ENCODE measurements around the gene PDE4DIP.
"Not testable (repeated sequence)": the region's sequence is repeated elsewhere in the genome, so short reads cannot be mapped to it uniquely, and the experiment has no call there.

Gene PDE4DIP

DNA sequence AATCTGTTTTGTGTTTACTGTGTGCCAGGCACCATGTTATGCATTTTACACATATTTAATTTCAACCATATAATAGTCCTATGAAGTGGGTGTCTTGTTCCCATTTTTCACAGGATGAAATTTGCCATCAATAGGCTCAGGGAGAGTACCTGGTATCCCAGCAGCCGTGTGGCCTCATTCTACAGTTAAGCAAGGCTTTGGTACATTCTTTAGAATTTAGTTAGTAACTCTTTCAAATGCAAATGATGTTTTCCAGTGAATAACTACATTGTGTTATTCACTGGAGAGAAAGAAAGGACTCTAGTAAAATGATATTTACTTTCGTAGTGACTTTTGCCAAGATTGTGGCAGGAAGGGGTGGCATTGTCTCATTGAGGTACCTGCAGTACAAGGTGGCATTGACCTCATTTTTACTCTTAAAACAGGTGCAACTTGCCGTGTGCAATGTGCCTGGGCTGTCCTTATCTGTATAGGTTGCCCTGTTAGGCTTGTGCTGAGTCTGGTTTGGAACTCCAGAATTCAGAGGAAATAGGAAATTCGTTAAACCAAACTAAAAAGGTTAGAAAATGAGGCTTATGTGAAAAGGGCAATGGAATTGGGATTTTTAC, 65.1 kb downstream of the PDE4DIP start:
- H2BK5ac ChIP-seq (ENCODE audit: low read depth, low read length, poor library complexity, severe bottlenecking); H3K14ac ChIP-seq (ENCODE audit: low read length in 2 of 2); H3K4me2 ChIP-seq (ENCODE audit: low read length, poor library complexity, severe bottlenecking); H3K18ac ChIP-seq (ENCODE audit: low read depth in 1 of 2, low read length in 2 of 2); H3K4ac ChIP-seq (ENCODE audit: low read depth in 1 of 2, low read length in 2 of 2); H3K79me1 ChIP-seq (replicated peaks; ENCODE audit: low read length, poor library complexity, severe bottlenecking); H3K23ac ChIP-seq (ENCODE audit: low read length in 2 of 2); H2AFZ ChIP-seq (ENCODE audit: low read depth, low read length); H2AK5ac ChIP-seq (ENCODE audit: low read length, severe bottlenecking); H3K9ac ChIP-seq (ENCODE audit: low read length); H3K9me3 ChIP-seq (ENCODE audit: control insufficient read depth, low read length); H3K4me3 ChIP-seq (ENCODE audit: insufficient read depth in 1 of 2, low read depth in 1 of 2, low read length in 2 of 2); DNase-seq; H4K8ac ChIP-seq (ENCODE audit: low read length); H3K4me1 ChIP-seq (ENCODE audit: control insufficient read depth, insufficient read depth, low read depth, low read length); H3K27ac ChIP-seq (ENCODE audit: low read length, poor library complexity, severe bottlenecking); H3K36me3 ChIP-seq (ENCODE audit: control insufficient read depth in 1 of 2, insufficient read depth in 2 of 2, low read depth in 1 of 2, low read length in 2 of 2); H2BK120ac ChIP-seq (ENCODE audit: low read depth, low read length); H2BK15ac ChIP-seq (ENCODE audit: low read depth, poor library complexity, severe bottlenecking); H2BK12ac ChIP-seq (ENCODE audit: low read length in 2 of 2); H4K91ac ChIP-seq (ENCODE audit: low read length); H3K27me3 ChIP-seq (ENCODE audit: control insufficient read depth in 1 of 2, insufficient read depth in 1 of 2, low read length in 2 of 2): not testable (repeated sequence)
- WGBS = no CpG with 5 or more reads among the region's 4 CpGs

DNA sequence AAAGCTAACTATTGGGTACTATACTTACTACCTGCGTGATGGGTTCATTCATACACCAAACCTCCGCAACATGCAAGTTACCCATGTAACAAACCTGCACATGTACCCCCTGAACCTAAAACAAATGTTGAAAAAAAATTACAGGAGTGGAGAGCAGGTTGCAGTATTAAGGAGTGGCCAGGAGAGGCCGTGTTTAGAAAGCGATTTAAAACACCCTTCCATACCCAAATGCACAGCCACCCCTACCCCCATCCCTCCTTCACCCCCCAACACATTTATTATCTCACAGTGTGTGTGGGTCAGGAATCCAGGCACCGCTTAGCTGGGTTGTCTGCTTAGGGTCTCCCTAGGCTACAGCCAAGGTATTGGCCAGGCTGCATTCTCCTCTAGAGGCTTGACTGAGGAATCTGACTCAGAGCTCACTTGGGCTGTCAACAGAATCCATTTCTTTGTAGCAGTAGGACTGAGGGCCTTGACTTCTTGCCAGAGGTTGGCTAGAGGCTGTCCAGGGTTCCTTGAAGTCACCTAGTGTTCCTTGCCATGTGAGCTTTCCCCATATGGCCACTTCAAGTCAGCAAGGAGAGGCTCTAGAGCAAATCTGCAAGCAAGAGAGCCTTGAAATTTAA, 67.2 kb downstream of the PDE4DIP start:
- not testable (repeated sequence) for H4K8ac ChIP-seq (ENCODE audit: low read length); H3K36me3 ChIP-seq (ENCODE audit: control insufficient read depth in 1 of 2, insufficient read depth in 2 of 2, low read depth in 1 of 2, low read length in 2 of 2); H2BK15ac ChIP-seq (ENCODE audit: low read depth, poor library complexity, severe bottlenecking); H3K27me3 ChIP-seq (ENCODE audit: control insufficient read depth in 1 of 2, insufficient read depth in 1 of 2, low read length in 2 of 2); H3K18ac ChIP-seq (ENCODE audit: low read depth in 1 of 2, low read length in 2 of 2); H2BK12ac ChIP-seq (ENCODE audit: low read length in 2 of 2); H2AFZ ChIP-seq (ENCODE audit: low read depth, low read length); H2BK5ac ChIP-seq (ENCODE audit: low read depth, low read length, poor library complexity, severe bottlenecking); H3K4me3 ChIP-seq (ENCODE audit: insufficient read depth in 1 of 2, low read depth in 1 of 2, low read length in 2 of 2); H3K14ac ChIP-seq (ENCODE audit: low read length in 2 of 2); H2AK5ac ChIP-seq (ENCODE audit: low read length, severe bottlenecking); H2BK120ac ChIP-seq (ENCODE audit: low read depth, low read length); H4K91ac ChIP-seq (ENCODE audit: low read length); H3K9ac ChIP-seq (ENCODE audit: low read length); H3K27ac ChIP-seq (ENCODE audit: low read length, poor library complexity, severe bottlenecking); H3K4me2 ChIP-seq (ENCODE audit: low read length, poor library complexity, severe bottlenecking); H3K79me1 ChIP-seq (replicated peaks; ENCODE audit: low read length, poor library complexity, severe bottlenecking); H3K9me3 ChIP-seq (ENCODE audit: control insufficient read depth, low read length); H3K4me1 ChIP-seq (ENCODE audit: control insufficient read depth, insufficient read depth, low read depth, low read length); H3K4ac ChIP-seq (ENCODE audit: low read depth in 1 of 2, low read length in 2 of 2); H3K23ac ChIP-seq (ENCODE audit: low read length in 2 of 2); DNase-seq
- no CpG with 5 or more reads among the region's 5 CpGs for WGBS

DNA sequence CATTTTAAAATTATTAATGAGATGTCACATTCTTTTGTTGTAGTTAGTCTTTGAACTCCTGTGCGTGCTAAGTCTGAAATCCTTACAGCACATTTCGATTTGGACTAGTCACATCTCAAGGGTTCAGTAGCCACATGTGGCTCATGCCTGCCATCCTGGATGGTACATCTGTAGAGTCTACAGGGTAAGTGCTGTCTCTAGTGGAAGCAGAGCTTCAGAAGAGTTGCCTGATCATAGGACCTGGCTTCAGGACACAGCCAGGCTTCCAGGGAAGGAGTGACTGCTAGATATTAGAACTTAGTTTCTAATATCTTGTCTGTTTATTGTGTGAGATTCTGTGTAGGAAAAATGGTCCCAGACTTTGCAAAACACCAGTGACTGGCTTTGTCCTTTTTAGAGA, 72.0 kb downstream of the PDE4DIP start:
- H3K18ac ChIP-seq (ENCODE audit: low read depth in 1 of 2, low read length in 2 of 2); H3K36me3 ChIP-seq (ENCODE audit: control insufficient read depth in 1 of 2, insufficient read depth in 2 of 2, low read depth in 1 of 2, low read length in 2 of 2); H3K9ac ChIP-seq (ENCODE audit: low read length); H2BK120ac ChIP-seq (ENCODE audit: low read depth, low read length); H4K91ac ChIP-seq (ENCODE audit: low read length); H3K79me1 ChIP-seq (replicated peaks; ENCODE audit: low read length, poor library complexity, severe bottlenecking); H3K4me1 ChIP-seq (ENCODE audit: control insufficient read depth, insufficient read depth, low read depth, low read length); H3K27ac ChIP-seq (ENCODE audit: low read length, poor library complexity, severe bottlenecking); H3K4me2 ChIP-seq (ENCODE audit: low read length, poor library complexity, severe bottlenecking); H3K27me3 ChIP-seq (ENCODE audit: control insufficient read depth in 1 of 2, insufficient read depth in 1 of 2, low read length in 2 of 2); DNase-seq; H2AFZ ChIP-seq (ENCODE audit: low read depth, low read length); H2BK5ac ChIP-seq (ENCODE audit: low read depth, low read length, poor library complexity, severe bottlenecking); H2AK5ac ChIP-seq (ENCODE audit: low read length, severe bottlenecking); H2BK15ac ChIP-seq (ENCODE audit: low read depth, poor library complexity, severe bottlenecking); H3K23ac ChIP-seq (ENCODE audit: low read length in 2 of 2); H2BK12ac ChIP-seq (ENCODE audit: low read length in 2 of 2); H3K4me3 ChIP-seq (ENCODE audit: insufficient read depth in 1 of 2, low read depth in 1 of 2, low read length in 2 of 2); H4K8ac ChIP-seq (ENCODE audit: low read length); H3K9me3 ChIP-seq (ENCODE audit: control insufficient read depth, low read length); H3K14ac ChIP-seq (ENCODE audit: low read length in 2 of 2); H3K4ac ChIP-seq (ENCODE audit: low read depth in 1 of 2, low read length in 2 of 2): not testable (repeated sequence)
- WGBS = no CpG with 5 or more reads among the region's 2 CpGs

DNA sequence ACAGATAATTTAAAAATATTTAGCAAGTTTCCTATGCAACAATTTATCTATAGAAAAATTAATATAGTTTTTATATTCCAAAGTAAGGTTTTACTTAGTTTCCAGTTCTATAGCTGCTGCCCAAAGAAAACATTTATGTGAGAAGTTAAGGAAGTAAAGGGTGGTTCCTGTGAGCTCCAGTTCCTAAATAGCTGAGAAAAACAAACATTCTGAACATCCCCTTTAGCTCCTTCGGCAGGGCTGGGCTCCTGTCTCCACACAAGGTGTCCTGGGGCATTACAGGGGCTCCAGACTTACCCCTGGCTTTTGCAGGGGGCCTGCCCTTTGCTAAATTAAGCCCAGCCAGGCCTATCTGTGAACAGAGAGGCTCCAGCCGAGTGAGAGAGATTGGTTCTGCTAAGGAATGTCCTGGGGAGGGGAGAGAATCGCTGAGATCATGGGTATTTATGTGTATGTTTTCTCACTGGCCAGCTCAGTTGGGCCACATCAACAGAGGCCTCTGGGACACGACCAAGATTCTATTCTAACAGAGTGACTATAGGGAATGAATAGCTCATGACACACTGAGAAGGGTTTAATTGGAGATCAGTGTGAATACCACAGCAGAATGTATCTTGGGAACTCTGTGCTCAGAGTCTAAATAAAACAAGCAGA, 72.6 kb downstream of the PDE4DIP start:
- H4K91ac ChIP-seq (ENCODE audit: low read length); H3K36me3 ChIP-seq (ENCODE audit: control insufficient read depth in 1 of 2, insufficient read depth in 2 of 2, low read depth in 1 of 2, low read length in 2 of 2); H2BK120ac ChIP-seq (ENCODE audit: low read depth, low read length); H3K27me3 ChIP-seq (ENCODE audit: control insufficient read depth in 1 of 2, insufficient read depth in 1 of 2, low read length in 2 of 2); H2BK15ac ChIP-seq (ENCODE audit: low read depth, poor library complexity, severe bottlenecking); H4K8ac ChIP-seq (ENCODE audit: low read length); H3K23ac ChIP-seq (ENCODE audit: low read length in 2 of 2); H3K4me2 ChIP-seq (ENCODE audit: low read length, poor library complexity, severe bottlenecking); H3K79me1 ChIP-seq (replicated peaks; ENCODE audit: low read length, poor library complexity, severe bottlenecking); H3K9ac ChIP-seq (ENCODE audit: low read length); H3K27ac ChIP-seq (ENCODE audit: low read length, poor library complexity, severe bottlenecking); H2AFZ ChIP-seq (ENCODE audit: low read depth, low read length); H3K4me1 ChIP-seq (ENCODE audit: control insufficient read depth, insufficient read depth, low read depth, low read length); H2BK5ac ChIP-seq (ENCODE audit: low read depth, low read length, poor library complexity, severe bottlenecking); H3K4me3 ChIP-seq (ENCODE audit: insufficient read depth in 1 of 2, low read depth in 1 of 2, low read length in 2 of 2); H3K18ac ChIP-seq (ENCODE audit: low read depth in 1 of 2, low read length in 2 of 2); DNase-seq; H3K4ac ChIP-seq (ENCODE audit: low read depth in 1 of 2, low read length in 2 of 2); H2BK12ac ChIP-seq (ENCODE audit: low read length in 2 of 2); H2AK5ac ChIP-seq (ENCODE audit: low read length, severe bottlenecking); H3K9me3 ChIP-seq (ENCODE audit: control insufficient read depth, low read length); H3K14ac ChIP-seq (ENCODE audit: low read length in 2 of 2): not testable (repeated sequence)
- WGBS = no CpG with 5 or more reads among the region's 4 CpGs

Measured in mesenchymal stem cell (in vitro differentiated cells and primary cell).